ENCODE measurements around the gene NDST3.
"Not testable (repeated sequence)": the region's sequence is repeated elsewhere in the genome, so short reads cannot be mapped to it uniquely, and the experiment has no call there.

Gene NDST3

GRCh38 chr4:118277243-118277642, 243.0 kb downstream of the NDST3 start:
- no peak for DNase-seq

- DNase-seq, result peak; percentile 63
These were observed 244.4 kb downstream of the NDST3 start for GRCh38 chr4:118278473-118279274.

- DNase-seq, result no peak
These were observed 245.0 kb downstream of the NDST3 start for GRCh38 chr4:118279328-118279727.

- no peak for DNase-seq
These were observed 245.7 kb downstream of the NDST3 start for GRCh38 chr4:118279920-118280432.

- DNase-seq, result peak; percentile 24
These were observed 246.4 kb downstream of the NDST3 start for GRCh38 chr4:118280501-118281218.

GRCh38 chr4:118281611-118282442, 247.5 kb downstream of the NDST3 start:
- no peak for DNase-seq

GRCh38 chr4:118282692-118283091, 248.4 kb downstream of the NDST3 start:
- no peak for DNase-seq

- DNase-seq, result no peak
These were observed 249.9 kb downstream of the NDST3 start for GRCh38 chr4:118284169-118284568.

GRCh38 chr4:118285931-118286330, 251.6 kb downstream of the NDST3 start:
- DNase-seq, result no peak

GRCh38 chr4:118286685-118287084, 252.4 kb downstream of the NDST3 start:
- DNase-seq, result no peak

GRCh38 chr4:118287711-118288451, 253.6 kb downstream of the NDST3 start:
- no peak for DNase-seq

- no peak for DNase-seq
These were observed 255.5 kb downstream of the NDST3 start for GRCh38 chr4:118289794-118290193.

GRCh38 chr4:118290951-118291350, 256.7 kb downstream of the NDST3 start:
- no peak for DNase-seq

- DNase-seq, result no peak
These were observed 262.4 kb downstream of the NDST3 start for GRCh38 chr4:118296729-118297128.

- not testable (repeated sequence) for DNase-seq
These were observed 265.3 kb downstream of the NDST3 start for GRCh38 chr4:118299619-118300018.

- DNase-seq, result no peak
These were observed 273.4 kb downstream of the NDST3 start for GRCh38 chr4:118307643-118308042.
